ENCODE data around the gene AKAP4.

The AKAP4 gene, protein sequence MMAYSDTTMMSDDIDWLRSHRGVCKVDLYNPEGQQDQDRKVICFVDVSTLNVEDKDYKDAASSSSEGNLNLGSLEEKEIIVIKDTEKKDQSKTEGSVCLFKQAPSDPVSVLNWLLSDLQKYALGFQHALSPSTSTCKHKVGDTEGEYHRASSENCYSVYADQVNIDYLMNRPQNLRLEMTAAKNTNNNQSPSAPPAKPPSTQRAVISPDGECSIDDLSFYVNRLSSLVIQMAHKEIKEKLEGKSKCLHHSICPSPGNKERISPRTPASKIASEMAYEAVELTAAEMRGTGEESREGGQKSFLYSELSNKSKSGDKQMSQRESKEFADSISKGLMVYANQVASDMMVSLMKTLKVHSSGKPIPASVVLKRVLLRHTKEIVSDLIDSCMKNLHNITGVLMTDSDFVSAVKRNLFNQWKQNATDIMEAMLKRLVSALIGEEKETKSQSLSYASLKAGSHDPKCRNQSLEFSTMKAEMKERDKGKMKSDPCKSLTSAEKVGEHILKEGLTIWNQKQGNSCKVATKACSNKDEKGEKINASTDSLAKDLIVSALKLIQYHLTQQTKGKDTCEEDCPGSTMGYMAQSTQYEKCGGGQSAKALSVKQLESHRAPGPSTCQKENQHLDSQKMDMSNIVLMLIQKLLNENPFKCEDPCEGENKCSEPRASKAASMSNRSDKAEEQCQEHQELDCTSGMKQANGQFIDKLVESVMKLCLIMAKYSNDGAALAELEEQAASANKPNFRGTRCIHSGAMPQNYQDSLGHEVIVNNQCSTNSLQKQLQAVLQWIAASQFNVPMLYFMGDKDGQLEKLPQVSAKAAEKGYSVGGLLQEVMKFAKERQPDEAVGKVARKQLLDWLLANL

DNA sequence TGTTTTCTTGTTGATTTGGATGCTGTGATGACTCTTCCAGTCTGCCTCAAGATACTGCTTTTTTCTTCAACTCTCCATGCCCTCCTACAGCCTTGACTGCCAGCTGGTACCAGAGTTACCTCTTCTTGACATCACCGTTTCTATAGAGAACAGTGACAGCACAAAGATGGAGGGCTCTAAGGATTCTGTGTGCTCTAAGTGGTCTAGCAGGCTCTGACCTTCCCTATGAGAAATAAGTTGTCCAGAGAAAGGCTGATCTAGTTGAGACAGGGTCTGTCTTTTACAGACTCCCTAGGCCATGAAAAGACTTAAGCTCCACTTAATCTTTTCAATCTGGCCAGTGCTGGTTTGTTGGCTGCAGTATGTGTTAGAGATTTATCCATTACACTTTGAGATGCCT, at the start of gene AKAP4:
TSS of gene AKAP4 (minus strand) at position 101 of the 400 bp plus-strand sequence. CDS start 118 bp downstream, outside the sequence.
- H3K4me3 ChIP-seq (ENCODE audit: low read length): no peak within 1 kb of the TSS
- no peak for DNase-seq (ENCODE audit: low read depth)
- TF ChIP-seq, protein P1, sequence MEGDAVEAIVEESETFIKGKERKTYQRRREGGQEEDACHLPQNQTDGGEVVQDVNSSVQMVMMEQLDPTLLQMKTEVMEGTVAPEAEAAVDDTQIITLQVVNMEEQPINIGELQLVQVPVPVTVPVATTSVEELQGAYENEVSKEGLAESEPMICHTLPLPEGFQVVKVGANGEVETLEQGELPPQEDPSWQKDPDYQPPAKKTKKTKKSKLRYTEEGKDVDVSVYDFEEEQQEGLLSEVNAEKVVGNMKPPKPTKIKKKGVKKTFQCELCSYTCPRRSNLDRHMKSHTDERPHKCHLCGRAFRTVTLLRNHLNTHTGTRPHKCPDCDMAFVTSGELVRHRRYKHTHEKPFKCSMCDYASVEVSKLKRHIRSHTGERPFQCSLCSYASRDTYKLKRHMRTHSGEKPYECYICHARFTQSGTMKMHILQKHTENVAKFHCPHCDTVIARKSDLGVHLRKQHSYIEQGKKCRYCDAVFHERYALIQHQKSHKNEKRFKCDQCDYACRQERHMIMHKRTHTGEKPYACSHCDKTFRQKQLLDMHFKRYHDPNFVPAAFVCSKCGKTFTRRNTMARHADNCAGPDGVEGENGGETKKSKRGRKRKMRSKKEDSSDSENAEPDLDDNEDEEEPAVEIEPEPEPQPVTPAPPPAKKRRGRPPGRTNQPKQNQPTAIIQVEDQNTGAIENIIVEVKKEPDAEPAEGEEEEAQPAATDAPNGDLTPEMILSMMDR (conservative IDR thresholded peaks at IDR 0.05; ENCODE audit: low read depth, low read length): no peak

DNA sequence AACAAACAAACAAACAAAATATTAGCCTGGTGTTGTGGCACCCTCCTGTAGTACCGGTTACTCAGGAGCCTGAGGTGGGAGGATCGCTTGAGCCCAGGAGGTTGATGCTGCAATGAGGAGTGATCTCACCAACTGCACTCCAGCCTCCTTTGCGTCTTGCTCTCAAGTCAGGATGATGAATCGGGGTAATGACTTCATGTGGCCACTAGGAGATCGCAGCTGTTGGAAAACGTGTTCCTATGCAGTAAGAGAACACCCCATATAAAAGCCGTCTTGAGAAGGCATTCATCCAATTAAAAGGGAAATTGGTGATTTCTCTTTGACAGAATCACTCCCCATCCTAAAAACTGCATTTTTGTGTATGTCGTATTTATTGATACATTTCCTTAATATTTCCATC, 10.7 kb upstream of the AKAP4 start:
- H3K4me3 ChIP-seq (ENCODE audit: low read length): no peak overlapping the region
- no peak for DNase-seq (ENCODE audit: low read depth)
- TF ChIP-seq, protein P1 (conservative IDR thresholded peaks at IDR 0.05; ENCODE audit: low read depth, low read length): peak; percentile 37

DNA sequence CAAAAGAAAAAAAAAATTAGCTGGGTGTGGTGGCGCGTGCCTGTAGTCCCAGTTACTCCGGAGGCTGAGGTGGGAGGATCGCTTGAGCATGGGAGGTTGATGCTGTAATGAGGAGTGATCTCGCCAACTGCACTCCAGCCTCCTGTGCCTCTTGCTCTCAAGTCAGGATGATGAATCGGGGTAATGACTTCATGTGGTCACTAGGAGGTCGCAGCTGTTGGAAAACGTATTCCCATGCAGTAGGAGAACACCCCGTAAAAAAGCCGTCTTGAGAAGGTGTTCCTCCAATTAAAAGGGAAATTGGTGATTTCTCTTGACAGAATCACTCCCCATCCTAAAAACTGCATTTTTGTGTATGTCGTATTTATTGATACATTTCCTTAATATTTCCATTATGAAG, 5.9 kb upstream of the AKAP4 start:
- no peak overlapping the region for H3K4me3 ChIP-seq (ENCODE audit: low read length)
- DNase-seq (ENCODE audit: low read depth): no peak

DNA sequence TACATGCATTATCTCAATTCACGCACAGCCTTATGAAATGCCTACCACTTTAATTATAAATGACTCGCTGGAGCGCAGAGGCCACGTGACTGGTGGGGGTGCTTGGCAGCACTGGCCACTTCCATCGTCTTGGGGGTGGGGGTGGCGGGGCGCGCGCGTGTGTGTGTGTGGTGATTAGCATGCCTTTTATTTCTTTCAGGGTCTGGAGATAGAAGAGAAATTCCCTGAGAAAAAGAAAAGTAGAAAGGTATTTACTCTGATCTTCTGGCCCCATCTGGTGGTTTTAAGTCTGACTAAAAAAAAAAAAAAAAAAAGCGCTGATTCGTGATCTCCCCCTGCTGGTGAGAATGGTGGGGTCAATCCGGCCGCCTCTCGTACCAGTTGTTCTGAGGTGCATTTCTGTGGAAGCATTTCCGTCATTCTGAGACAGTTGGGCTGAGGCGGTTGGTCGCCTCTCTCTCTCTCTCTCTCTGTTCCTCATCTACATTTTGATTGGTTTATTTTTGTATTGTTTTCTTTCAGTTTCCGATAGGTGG, 3.6 kb upstream of the AKAP4 start, which contains the start of gene CCNB3:
TSS of gene CCNB3 (plus strand) at position 402 of the 536 bp plus-strand sequence. CDS start 80,399 bp downstream, outside the sequence.
- peak within 1 kb of the TSS; percentile 30 for H3K4me3 ChIP-seq (ENCODE audit: low read length)
- peak; percentile 45 for DNase-seq (ENCODE audit: low read depth)
- TF ChIP-seq, protein P1 (conservative IDR thresholded peaks at IDR 0.05; ENCODE audit: low read depth, low read length): peak; percentile 69

More for the DNA sequence above, 5.9 kb upstream of the AKAP4 start:
- TF ChIP-seq, protein P1 (conservative IDR thresholded peaks at IDR 0.05; ENCODE audit: low read depth, low read length): no peak

DNA sequence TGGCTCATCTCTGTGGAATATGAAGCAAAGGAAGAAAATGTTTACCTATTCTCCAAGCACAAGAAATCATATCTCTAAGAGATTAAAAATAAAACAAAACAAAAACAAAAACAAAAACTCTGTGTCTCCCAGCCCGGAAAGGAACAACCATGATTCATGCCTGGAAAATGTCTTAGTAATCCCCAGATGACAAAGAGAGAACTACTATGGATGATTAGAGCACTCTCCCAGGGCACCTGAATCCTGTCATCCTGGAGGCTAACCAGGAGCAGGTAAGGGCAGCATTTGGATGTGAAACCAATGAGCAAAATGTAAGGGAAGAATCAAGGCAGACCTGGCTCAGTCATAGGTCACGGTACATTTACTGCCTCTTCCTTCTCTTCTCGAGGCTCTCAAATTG, 1.7 kb upstream of the AKAP4 start:
- TF ChIP-seq, protein P1 (conservative IDR thresholded peaks at IDR 0.05; ENCODE audit: low read depth, low read length): no peak
- no peak overlapping the region for H3K4me3 ChIP-seq (ENCODE audit: low read length)
- no peak for DNase-seq (ENCODE audit: low read depth)

DNA sequence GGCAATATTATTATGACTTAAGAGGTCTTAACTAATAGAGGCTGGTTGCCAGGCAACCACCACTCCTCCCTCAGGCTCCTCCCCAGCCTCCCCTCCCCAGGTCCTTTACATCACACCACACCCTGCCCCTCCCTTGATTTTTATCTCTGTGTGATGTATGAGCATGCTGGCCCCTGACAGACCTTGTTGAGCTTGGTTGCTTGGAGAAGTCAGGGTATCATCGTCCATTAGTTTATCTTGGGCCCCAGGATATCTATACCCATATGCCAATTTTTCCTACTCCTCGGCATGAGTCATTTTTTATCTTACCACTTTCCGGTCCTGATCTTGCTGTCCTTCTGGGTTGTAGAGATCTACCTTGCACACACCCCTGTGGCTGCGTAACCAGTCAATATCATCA, 2.5 kb downstream of the AKAP4 start:
- TF ChIP-seq, protein P1 (conservative IDR thresholded peaks at IDR 0.05; ENCODE audit: low read depth, low read length): no peak
- no peak for DNase-seq (ENCODE audit: low read depth)
- H3K4me3 ChIP-seq (ENCODE audit: low read length): no peak overlapping the region
